GM10248 (cell line): ENCODE data around the gene CHST4.

Source experiments
- CTCF ChIA-PET: fragments of 300-600 bp; sonication (Branson Sonifier 250); formaldehyde crosslinking; extraction: SDS; loops from one replicate; lab custom pipeline; 2021; ENCODE audit warnings: antibody characterized with exemption; lab: Yijun Ruan, JAX
- POLR2A ChIA-PET: fragments of 350-650 bp; sonication (Branson Sonifier 250); formaldehyde crosslinking; extraction: SDS; loops from one replicate; lab custom pipeline; 2020; ENCODE audit warnings: antibody characterized with exemption; lab: Yijun Ruan, JAX
- DNase-seq: peaks from one replicate; pipeline ENCODE4 v3.0.0; 2012; ENCODE audit errors: extremely low spot score
- CTCF ChIP-seq: IDR thresholded peaks from 2 replicates; pipeline ENCODE4 v1.5.1; 2012; ENCODE audit warnings: mild to moderate bottlenecking, low read depth; ENCODE audit errors: extremely low read depth, missing control alignments, control extremely low read depth

Gene CHST4

GRCh38 chr16:71565812-71566700, 39.8 kb downstream of the CHST4 start:
- no peak for TF ChIP-seq CTCF
- POLR2A ChIA-PET = no interaction called here
- CTCF ChIA-PET = interaction anchor here (0.9 to 6.9 kb wide), 18 partner anchors 8 to 411 kb away, joined by 3 to 111 read pairs (median 5); partner anchors contain the start of genes CHST4 and TAT
- no peak for DNase-seq

- CTCF ChIA-PET = interaction anchor here (1.4 to 6.9 kb wide), 3 partner anchors 9 to 394 kb away, joined by 4 to 111 read pairs (median 16); partner anchors contain the start of gene TAT
- POLR2A ChIA-PET = no interaction called here
- no peak for DNase-seq
- TF ChIP-seq CTCF = no peak
Measured at GRCh38 chr16:71567931-71568330, 41.7 kb downstream of the CHST4 start.

- no peak for DNase-seq
- POLR2A ChIA-PET = no interaction called here
- CTCF ChIA-PET = interaction anchor here (1.4 to 6.9 kb wide), 3 partner anchors 24 to 393 kb away, joined by 3 to 111 read pairs (median 4); no protein-coding TSS in a partner anchor
- TF ChIP-seq CTCF = no peak
Measured at GRCh38 chr16:71568551-71568950, 42.3 kb downstream of the CHST4 start.

GRCh38 chr16:71569621-71570020, 43.4 kb downstream of the CHST4 start:
- ChIA-PET POLR2A (no interaction called here), CTCF (interaction anchor here (1.1 to 6.9 kb wide), 5 partner anchors 14 to 39 kb away, joined by 3 to 111 read pairs (median 4); no protein-coding TSS in a partner anchor)
- no peak for TF ChIP-seq CTCF
- no peak for DNase-seq

- ChIA-PET CTCF (interaction anchor here (1.1 to 6.9 kb wide), 5 partner anchors 13 to 39 kb away, joined by 3 to 111 read pairs (median 4); no protein-coding TSS in a partner anchor), POLR2A (no interaction called here)
- TF ChIP-seq CTCF = no peak
- no peak for DNase-seq
Measured at GRCh38 chr16:71570144-71570543, 43.9 kb downstream of the CHST4 start.

GRCh38 chr16:71572497-71573116, 46.4 kb downstream of the CHST4 start:
- no peak for TF ChIP-seq CTCF
- CTCF ChIA-PET = interaction anchor here (1.1 to 3.4 kb wide), 4 partner anchors 8 to 160 kb away, joined by 3 to 16 read pairs (median 8); no protein-coding TSS in a partner anchor
- no peak for DNase-seq
- POLR2A ChIA-PET = no interaction called here
